ENCODE measurements around the gene LARP1. TPM values are rescaled to one million over a fixed set of nuclear protein-coding genes. Genes with fewer than 3 reads are reported as not detected.
A peak's percentile ranks its signal among the peaks of the same experiment; 100 is the strongest.

The LARP1 gene
- total and polyA plus RNA-seq, 12 donors: 26.4 to 197 (median 163) TPM

DNA sequence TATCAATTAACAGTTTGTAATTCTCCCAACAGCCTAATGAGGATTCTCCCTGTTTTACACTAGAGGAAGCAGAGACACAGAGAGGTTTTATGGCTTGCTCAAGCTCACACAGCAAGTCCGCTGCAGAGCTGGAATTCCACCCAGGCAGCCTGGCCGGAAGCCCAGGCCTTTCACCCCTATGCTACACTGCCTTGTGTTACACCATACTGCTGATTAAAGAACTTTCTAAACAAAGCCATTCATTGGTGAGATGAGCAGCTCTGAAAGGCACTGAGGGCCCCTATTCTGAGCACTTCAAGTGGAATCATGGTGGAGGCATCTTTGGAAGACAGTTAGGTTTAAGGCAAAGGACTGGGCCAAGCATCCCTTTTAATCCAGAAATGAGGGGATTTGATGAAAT is 14.7 kb upstream of the LARP1 start:
- Histone ChIP-seq H3K9me3 (no peaks in the 10 kb centered on the region), H3K4me3 (no peak overlapping the region), H3K27me3 (no peaks in the 10 kb centered on the region), H3K4me1 (peaks cover 7 to 19% (median 10%) of the 10 kb centered on the region in 9 donors), H3K36me3 (no peaks in the 10 kb centered on the region), H3K27ac (peak overlapping the region in 4 of 10 donors; percentile 32 to 58 (median 48))
- ATAC-seq (peak; percentile 73 to 92 (median 83)), DNase-seq (peak; percentile 50 to 71)
- WGBS, 2 donors: 58 to 63% methylated on average over 2 of the region's 2 CpGs
- TF ChIP-seq CTCF (IDR thresholded peaks at IDR 0.05): no peak
- intact Hi-C loops (cut with DNase I): no loop called here

DNA sequence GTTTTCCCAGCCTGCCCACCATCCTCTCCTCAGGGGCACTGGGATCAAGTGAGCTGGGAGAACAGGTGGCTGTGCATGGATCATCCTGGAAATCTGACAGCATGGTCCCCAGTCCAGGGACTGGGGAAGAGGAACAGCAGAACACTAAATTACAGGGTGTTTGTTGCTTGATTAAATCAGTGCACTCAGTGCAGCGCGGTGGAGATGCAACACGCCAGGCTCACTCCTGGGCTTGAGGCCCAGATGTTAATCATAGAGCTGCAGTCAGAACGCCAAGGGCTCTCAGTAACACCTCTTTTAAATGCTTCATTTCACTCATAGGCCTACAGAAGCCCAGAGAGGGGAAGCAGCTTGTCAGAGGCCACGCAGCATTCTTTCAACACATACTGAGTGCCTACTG is 14.2 kb upstream of the LARP1 start:
- 54 to 62% methylated on average over 5 of the region's 5 CpGs for WGBS, 2 donors
- Histone ChIP-seq H3K4me1 (peaks cover 7 to 19% (median 10%) of the 10 kb centered on the region in 9 donors), H3K27me3 (no peaks in the 10 kb centered on the region), H3K4me3 (no peak overlapping the region), H3K27ac (peak overlapping the region in 6 of 10 donors; percentile 19 to 58 (median 42)), H3K36me3 (no peaks in the 10 kb centered on the region), H3K9me3 (no peaks in the 10 kb centered on the region)
- DNase-seq: no peak
- intact Hi-C loops (cut with DNase I): no loop called here
- no peak for TF ChIP-seq CTCF (IDR thresholded peaks at IDR 0.05)
- peak in 6 of 8 donors; percentile 23 to 69 (median 58) for ATAC-seq

GRCh38 chr5:154741415-154741814 is 13.8 kb upstream of the LARP1 start:
- H3K4me3 ChIP-seq: no peak overlapping the region
- no peaks in the 10 kb centered on the region for H3K36me3 ChIP-seq
- WGBS, 2 donors: 90 to 91% methylated on average over 4 of the region's 4 CpGs
- H3K4me1 ChIP-seq: peaks cover 7 to 23% (median 10%) of the 10 kb centered on the region in 9 donors
- intact Hi-C loops (cut with DNase I): no loop called here
- no peaks in the 10 kb centered on the region for H3K9me3 ChIP-seq
- no peak for TF ChIP-seq CTCF (IDR thresholded peaks at IDR 0.05)
- peak overlapping the region in 5 of 10 donors; percentile 19 to 58 (median 45) for H3K27ac ChIP-seq
- DNase-seq (no peak), ATAC-seq (no peak)
- H3K27me3 ChIP-seq: no peaks in the 10 kb centered on the region

- Histone ChIP-seq H3K4me3 (no peak overlapping the region), H3K27me3 (no peaks in the 10 kb centered on the region), H3K9me3 (no peaks in the 10 kb centered on the region), H3K4me1 (peaks cover 7 to 38% (median 14%) of the 10 kb centered on the region in 9 donors), H3K36me3 (no peaks in the 10 kb centered on the region), H3K27ac (no peak overlapping the region)
- intact Hi-C loops (cut with DNase I): no loop called here
- TF ChIP-seq CTCF (IDR thresholded peaks at IDR 0.05): no peak
- ATAC-seq (no peak), DNase-seq (no peak)
- WGBS, 2 donors: 91 to 92% methylated on average over 7 of the region's 7 CpGs
Measured at GRCh38 chr5:154743812-154744211, 11.4 kb upstream of the LARP1 start.

Data from heart right ventricle (tissue), 16 donors.